T-helper 17 cell (primary cell): ENCODE data around the gene LDHAL6B. TPM values are rescaled to one million over a fixed set of nuclear protein-coding genes. Genes with fewer than 3 reads are reported as not detected.
"Not testable (repeated sequence)": the region's sequence is repeated elsewhere in the genome, so short reads cannot be mapped to it uniquely, and the experiment has no call there.

Experiments used
- ATAC-seq: fragments of 150-1000 bp; cut with Tn5 transposase; 2 replicates; pipeline ENCODE4 v1.10.0; 2021; ENCODE audit warnings: mild to moderate bottlenecking, moderate library complexity
- DNase-seq, 3 donors: peaks; one replicate each; pipeline versions ENCODE4 v3.0.0 to v3.0.0-alpha.2; 2020 to 2021
- H3K9me3 ChIP-seq: one replicate; pipeline ENCODE4 v1.7.0; 2013; ENCODE audit warnings: low read length, mild to moderate bottlenecking; ENCODE audit not compliant: control insufficient read depth, poor library complexity, severe bottlenecking
- H3K27ac Mint-ChIP-seq: one replicate; pipeline ENCODE4 v1.8.0; 2022; ENCODE audit warnings: mild to moderate bottlenecking, moderate library complexity, mixed read lengths
- H3K27me3 Mint-ChIP-seq: one replicate; pipeline ENCODE4 v1.8.0; 2022; ENCODE audit warnings: mixed read lengths
- H3K36me3 Mint-ChIP-seq: one replicate; pipeline ENCODE4 v1.8.0; 2022; ENCODE audit warnings: low read depth, mixed read lengths
- H3K4me1 Mint-ChIP-seq: one replicate; pipeline ENCODE4 v1.8.0; 2022; ENCODE audit warnings: mild to moderate bottlenecking, mixed read lengths
- H3K4me3 Mint-ChIP-seq: one replicate; pipeline ENCODE4 v1.8.0; 2022; ENCODE audit warnings: mild to moderate bottlenecking, moderate library complexity, mixed read lengths
- total RNA-seq, 4 donors: library from RNA in 2 of 4; stranded (reverse) in 2 of 4; gene quantifications; one replicate each; pipeline ENCODE4 v1.2.3 and lab custom pipeline; 2022 to 2026

The LDHAL6B gene
- total RNA-seq (not detected), total RNA-seq (lab: John Stamatoyannopoulos, UW) (0 reads per million in 2 donors)

- H3K36me3 Mint-ChIP-seq = no peaks in the 10 kb centered on the region
- no peak within 1 kb of the TSS for H3K27ac Mint-ChIP-seq
- peaks cover 5% of the 10 kb centered on the region for H3K4me1 Mint-ChIP-seq
- H3K27me3 Mint-ChIP-seq = peaks cover 4% of the 10 kb centered on the region
- DNase-seq (no peak), ATAC-seq (no peak)
- no peaks in the 10 kb centered on the region for H3K9me3 ChIP-seq
- H3K4me3 Mint-ChIP-seq = no peak within 1 kb of the TSS
These were observed at the start of gene LDHAL6B for GRCh38 chr15:59206623-59207183. Gene LDHAL6B (plus strand): TSS chr15:59206843. CDS start chr15:59206941, 98 bp downstream.

DNA sequence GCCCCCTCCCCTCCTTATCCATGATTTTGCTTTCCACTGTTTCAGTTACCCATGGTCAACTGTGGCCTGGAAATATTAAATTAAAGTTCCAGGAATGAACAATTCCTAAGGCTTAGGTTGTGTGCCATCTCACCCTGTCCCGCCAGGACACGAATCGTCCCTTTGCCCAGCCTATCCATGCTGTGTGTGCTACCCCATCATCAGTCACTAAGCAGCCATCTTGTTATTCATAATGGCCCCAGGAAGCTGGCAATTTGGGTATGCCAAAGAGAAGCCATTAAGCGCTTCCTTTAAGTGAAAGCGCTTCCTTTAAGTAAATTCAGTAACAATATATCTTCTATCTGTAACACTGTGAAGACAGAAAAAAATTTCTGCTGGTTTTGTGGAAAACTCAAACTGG is 49.2 kb upstream of the LDHAL6B start:
- no peaks in the 10 kb centered on the region for H3K9me3 ChIP-seq
- H3K27ac Mint-ChIP-seq = no peak overlapping the region
- no peaks in the 10 kb centered on the region for H3K27me3 Mint-ChIP-seq
- ATAC-seq = no peak
- no peak overlapping the region for H3K4me3 Mint-ChIP-seq
- no peaks in the 10 kb centered on the region for H3K36me3 Mint-ChIP-seq
- no peak for DNase-seq
- H3K4me1 Mint-ChIP-seq = no peaks in the 10 kb centered on the region

DNA sequence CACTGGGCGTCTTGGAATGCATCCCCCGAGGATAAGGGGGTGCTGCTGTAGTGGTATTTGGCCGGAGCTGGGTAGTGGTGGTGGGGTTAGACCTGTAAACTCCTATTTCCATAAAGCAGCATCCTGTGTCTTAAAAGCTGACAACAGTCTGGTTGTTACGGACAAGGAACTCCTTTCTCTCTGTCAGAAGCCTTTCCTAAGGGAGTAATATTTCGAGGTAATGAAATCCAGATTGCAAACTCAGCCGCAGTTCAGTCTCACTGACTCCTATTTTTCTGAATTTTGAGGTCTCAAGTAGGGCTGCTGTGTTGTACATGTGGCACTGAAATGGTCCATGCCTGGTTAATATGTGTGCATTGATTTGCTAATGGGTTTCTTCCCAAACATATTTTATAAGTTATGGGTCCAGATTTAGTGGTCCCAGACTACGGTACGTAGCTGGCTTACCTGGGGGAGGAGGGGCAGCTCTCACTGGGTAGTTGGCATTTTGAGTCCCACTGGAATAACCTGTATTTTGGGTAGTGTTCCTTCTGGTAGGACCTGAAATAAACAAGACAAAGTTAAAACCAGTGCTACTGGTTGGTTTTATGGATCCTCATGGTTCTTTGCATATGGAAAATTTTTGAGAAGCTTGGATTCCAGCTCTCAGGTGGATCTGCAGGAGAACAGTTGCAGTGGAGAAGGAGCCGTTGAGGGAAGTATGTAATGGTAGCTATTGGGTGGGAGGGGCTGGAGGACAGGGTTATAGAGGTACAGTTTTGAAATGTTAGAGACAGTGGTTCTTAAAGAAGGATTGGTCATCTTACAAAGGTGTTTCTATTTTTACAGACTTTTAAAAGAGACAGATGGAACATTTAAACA is 48.6 kb upstream of the LDHAL6B start:
- H3K9me3 ChIP-seq = no peaks in the 10 kb centered on the region
- H3K4me3 Mint-ChIP-seq = no peak overlapping the region
- H3K4me1 Mint-ChIP-seq = no peaks in the 10 kb centered on the region
- DNase-seq (no peak), ATAC-seq (no peak)
- H3K36me3 Mint-ChIP-seq = no peaks in the 10 kb centered on the region
- no peaks in the 10 kb centered on the region for H3K27me3 Mint-ChIP-seq
- H3K27ac Mint-ChIP-seq = no peak overlapping the region

DNA sequence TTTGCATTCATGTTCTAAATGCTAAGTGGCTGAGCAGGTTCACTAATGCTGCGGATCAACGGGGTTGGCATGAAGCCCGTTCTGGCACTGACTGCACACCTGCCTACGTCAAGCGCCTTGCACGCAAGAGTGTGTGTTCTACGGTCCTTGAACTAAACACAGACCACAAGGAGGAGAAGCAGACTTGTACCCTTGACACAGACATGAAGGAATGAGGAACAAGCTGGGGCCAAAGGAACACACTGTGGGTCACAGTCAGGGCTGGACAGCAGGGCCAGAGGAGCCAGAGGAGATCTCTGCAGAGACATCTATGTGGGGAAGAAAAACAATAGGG is 48.0 kb upstream of the LDHAL6B start:
- Mint-ChIP-seq H3K27ac (no peak overlapping the region), H3K4me1 (no peaks in the 10 kb centered on the region), H3K4me3 (no peak overlapping the region), H3K36me3 (no peaks in the 10 kb centered on the region), H3K27me3 (no peaks in the 10 kb centered on the region)
- H3K9me3 ChIP-seq = no peaks in the 10 kb centered on the region
- ATAC-seq = no peak
- no peak for DNase-seq

DNA sequence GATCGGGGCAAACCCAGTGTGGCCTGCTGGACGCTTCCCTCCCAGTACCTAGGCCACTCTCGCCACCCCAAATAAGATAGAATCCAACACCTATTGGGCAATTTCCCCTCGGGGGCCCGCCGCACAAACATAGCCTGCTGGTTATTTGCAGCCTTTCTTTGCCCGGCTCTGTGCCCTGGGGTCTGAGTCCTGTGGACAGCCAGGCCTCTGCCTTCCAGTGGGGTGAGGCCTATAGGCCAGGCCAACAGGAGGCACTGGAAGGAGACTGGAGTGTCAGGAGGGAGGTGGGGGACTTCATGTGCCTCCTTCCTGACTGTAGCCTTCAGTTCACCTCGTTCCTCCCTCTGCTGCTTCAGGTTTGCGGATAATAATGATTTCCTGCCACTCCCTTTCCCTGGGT is 47.4 kb upstream of the LDHAL6B start:
- H3K27me3 Mint-ChIP-seq = no peaks in the 10 kb centered on the region
- no peaks in the 10 kb centered on the region for H3K9me3 ChIP-seq
- H3K36me3 Mint-ChIP-seq = no peaks in the 10 kb centered on the region
- no peak for ATAC-seq
- H3K4me3 Mint-ChIP-seq = no peak overlapping the region
- DNase-seq = no peak
- no peaks in the 10 kb centered on the region for H3K4me1 Mint-ChIP-seq
- no peak overlapping the region for H3K27ac Mint-ChIP-seq

DNA sequence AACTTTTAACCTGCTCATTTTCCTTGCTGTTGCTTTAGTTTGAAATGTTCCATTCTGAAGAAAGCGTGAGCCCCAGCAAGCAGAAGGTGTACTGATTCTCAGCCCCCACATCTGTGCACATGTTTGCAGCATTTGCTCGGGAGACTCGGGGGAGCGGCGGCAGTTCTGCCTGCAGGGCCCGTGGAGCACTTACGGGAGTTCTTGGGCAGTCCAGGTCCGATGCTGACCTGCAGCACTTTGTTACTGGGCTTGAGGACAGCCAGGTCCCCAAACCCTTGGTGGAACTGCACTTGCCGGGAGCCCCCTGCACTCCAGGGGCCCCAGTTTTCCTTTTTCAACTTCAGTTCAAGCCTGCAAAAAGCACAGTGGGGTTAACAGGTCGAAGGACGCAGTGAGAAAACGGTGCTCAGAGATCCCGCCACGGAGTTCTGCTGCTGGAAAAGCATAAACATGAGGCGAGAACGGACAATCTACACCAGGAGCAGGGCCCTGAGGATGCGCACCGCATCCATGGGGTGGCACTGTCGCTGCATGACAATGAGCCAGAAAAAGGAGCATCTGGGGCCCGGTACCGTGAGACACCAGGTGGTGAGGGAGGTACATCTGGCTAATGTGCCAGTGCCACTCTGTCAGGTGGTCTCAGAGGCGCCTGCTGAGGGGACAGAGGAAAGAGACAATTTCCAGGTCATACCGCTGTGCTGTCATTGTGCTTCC is 45.6 kb upstream of the LDHAL6B start:
- H3K27ac Mint-ChIP-seq = no peak overlapping the region
- peaks cover under 1% of the 10 kb centered on the region for H3K4me1 Mint-ChIP-seq
- ATAC-seq (no peak), DNase-seq (no peak)
- H3K36me3 Mint-ChIP-seq = no peaks in the 10 kb centered on the region
- no peaks in the 10 kb centered on the region for H3K9me3 ChIP-seq
- H3K4me3 Mint-ChIP-seq = no peak overlapping the region
- H3K27me3 Mint-ChIP-seq = no peaks in the 10 kb centered on the region

DNA sequence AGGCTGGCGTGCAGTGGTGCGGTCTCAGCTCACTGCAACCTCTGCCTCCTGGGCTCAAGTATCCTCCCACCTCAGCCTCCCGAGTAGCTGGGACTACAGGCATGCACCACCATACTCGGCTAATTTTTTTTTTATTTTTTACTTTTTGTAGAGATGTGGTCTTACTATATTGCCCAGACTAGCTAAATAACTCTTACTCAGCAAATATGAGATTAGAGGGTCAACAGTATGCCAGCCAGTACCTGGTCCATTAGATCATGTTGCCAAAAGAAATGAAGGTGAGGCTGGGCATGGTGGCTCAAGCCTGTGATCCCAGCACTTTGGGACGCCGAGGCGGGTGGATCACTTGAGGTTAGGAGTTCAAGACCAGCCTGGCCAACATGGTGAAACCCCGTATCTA is 44.6 kb upstream of the LDHAL6B start:
- not testable (repeated sequence) for DNase-seq, ATAC-seq, H3K9me3 ChIP-seq, H3K4me1 Mint-ChIP-seq, H3K27ac Mint-ChIP-seq, H3K36me3 Mint-ChIP-seq, H3K4me3 Mint-ChIP-seq, H3K27me3 Mint-ChIP-seq

GRCh38 chr15:59165726-59166125 is 40.9 kb upstream of the LDHAL6B start:
- no peaks in the 10 kb centered on the region for H3K9me3 ChIP-seq
- ATAC-seq (no peak), DNase-seq (no peak)
- Mint-ChIP-seq H3K36me3 (no peaks in the 10 kb centered on the region), H3K27me3 (no peaks in the 10 kb centered on the region), H3K27ac (no peak overlapping the region), H3K4me1 (peaks cover 7% of the 10 kb centered on the region), H3K4me3 (no peak overlapping the region)

DNA sequence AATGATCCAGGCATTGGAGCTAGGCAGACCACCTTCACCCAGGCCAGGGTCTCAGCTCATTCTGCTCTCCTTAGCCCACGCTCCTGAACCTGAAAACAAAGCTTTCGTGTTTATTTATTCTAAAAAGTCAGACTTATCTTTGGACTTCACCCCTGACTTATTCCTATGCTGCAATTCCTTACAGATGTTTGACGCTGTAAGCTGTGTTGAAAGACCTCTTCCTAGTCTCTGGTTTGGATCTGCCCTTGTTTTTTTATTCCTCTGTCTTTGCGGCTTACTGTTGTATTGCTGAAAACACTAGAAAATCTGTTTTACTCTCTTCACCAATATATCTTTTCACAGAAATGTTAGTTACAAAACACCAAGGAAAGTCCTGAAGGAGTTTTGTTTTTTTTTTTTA is 40.5 kb upstream of the LDHAL6B start:
- DNase-seq = no peak
- no peak for ATAC-seq
- H3K4me3 Mint-ChIP-seq = no peak overlapping the region
- no peak overlapping the region for H3K27ac Mint-ChIP-seq
- H3K9me3 ChIP-seq = no peaks in the 10 kb centered on the region
- no peaks in the 10 kb centered on the region for H3K36me3 Mint-ChIP-seq
- peaks cover 7% of the 10 kb centered on the region for H3K4me1 Mint-ChIP-seq
- H3K27me3 Mint-ChIP-seq = no peaks in the 10 kb centered on the region

DNA sequence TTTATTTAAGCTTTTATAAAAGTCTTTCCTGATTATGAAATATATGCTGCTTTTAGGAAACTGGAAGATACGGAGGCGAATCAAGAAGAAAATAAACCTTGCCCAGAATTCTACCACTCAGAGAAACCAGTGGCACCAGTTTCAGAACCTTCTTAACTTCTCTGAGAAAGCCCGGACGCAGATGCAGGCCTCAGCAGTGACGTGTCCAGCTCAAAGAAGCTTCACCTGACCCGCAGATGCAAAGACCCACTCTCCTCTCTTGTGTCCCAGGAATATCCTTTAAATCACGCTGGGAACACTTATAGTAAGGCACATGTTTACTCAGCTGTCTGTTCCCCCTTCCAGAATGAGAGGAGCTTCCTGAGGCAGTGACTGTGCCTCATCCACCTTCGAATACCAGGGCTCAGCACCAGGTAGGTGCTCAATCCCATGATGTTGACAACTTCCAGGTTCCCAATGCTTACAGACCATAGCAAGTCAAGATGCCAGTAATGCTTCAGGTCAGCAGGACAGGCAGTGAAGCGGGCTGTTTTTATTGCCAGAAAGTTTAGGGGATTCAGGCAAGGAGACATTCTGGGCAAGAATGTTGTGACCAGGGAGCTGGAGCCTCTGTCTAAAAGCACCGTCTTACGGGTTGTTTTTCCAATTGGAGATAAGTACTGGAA is 39.9 kb upstream of the LDHAL6B start:
- H3K36me3 Mint-ChIP-seq = no peaks in the 10 kb centered on the region
- no peaks in the 10 kb centered on the region for H3K27me3 Mint-ChIP-seq
- no peak overlapping the region for H3K4me3 Mint-ChIP-seq
- H3K27ac Mint-ChIP-seq = no peak overlapping the region
- peaks cover 7% of the 10 kb centered on the region for H3K4me1 Mint-ChIP-seq
- ATAC-seq = no peak
- no peak for DNase-seq
- no peaks in the 10 kb centered on the region for H3K9me3 ChIP-seq

DNA sequence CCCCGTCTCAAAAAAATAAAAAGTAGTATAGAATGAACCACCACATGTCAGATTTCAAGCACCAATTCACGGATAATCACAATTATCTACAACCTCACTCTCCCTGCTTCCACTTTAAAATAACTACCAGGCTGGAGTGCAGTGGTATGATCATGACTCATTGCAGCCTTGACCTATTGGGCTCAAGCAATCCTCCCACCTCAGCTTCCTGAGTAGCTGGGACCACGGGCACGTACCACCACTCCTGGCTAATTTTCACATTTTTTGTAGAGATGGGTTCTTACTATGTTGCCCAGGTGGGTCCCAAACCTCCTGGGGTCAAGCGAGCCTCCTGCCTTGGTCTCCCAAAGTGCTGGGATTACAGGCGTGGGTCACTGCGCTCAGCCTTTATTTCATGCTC is 38.1 kb upstream of the LDHAL6B start:
- Mint-ChIP-seq H3K27ac (no peak overlapping the region), H3K36me3 (no peaks in the 10 kb centered on the region), H3K4me3 (no peak overlapping the region), H3K27me3 (no peaks in the 10 kb centered on the region), H3K4me1 (peaks cover 7% of the 10 kb centered on the region)
- no peaks in the 10 kb centered on the region for H3K9me3 ChIP-seq
- ATAC-seq (no peak), DNase-seq (no peak)

DNA sequence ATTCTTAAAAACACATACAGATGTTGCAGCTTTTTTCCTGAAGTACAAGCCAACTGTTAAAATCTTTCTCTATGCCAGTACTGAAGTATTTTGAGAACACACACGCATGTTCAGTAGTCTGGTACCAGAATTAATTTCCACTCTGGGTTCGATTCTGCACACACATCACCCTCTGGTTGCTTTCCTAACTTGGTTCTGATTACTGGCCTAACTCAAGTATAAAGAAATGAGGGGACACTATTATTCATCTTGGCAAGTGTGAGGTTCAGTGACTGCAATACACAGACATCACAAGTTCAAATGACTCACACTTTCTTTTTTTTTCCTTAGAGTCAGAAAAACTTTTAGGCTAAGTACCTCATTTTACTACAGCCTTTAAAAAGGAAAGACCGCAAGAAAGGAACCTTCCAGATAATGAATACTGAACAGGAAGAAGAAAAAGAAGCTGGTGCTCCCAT is 37.4 kb upstream of the LDHAL6B start:
- no peaks in the 10 kb centered on the region for H3K36me3 Mint-ChIP-seq
- H3K27me3 Mint-ChIP-seq = no peaks in the 10 kb centered on the region
- H3K27ac Mint-ChIP-seq = no peak overlapping the region
- H3K9me3 ChIP-seq = no peaks in the 10 kb centered on the region
- ATAC-seq = no peak
- no peak overlapping the region for H3K4me3 Mint-ChIP-seq
- peaks cover 7% of the 10 kb centered on the region for H3K4me1 Mint-ChIP-seq
- no peak for DNase-seq
